Measurements from ENCODE around the gene KPNA3.
"Not testable (repeated sequence)": the region's sequence is repeated elsewhere in the genome, so short reads cannot be mapped to it uniquely, and the experiment has no call there.

KPNA3 gene

GRCh38 chr13:49740870-49741269, 51.6 kb downstream of the KPNA3 start:
- peak; percentile 10 to 19 for DNase-seq

DNA sequence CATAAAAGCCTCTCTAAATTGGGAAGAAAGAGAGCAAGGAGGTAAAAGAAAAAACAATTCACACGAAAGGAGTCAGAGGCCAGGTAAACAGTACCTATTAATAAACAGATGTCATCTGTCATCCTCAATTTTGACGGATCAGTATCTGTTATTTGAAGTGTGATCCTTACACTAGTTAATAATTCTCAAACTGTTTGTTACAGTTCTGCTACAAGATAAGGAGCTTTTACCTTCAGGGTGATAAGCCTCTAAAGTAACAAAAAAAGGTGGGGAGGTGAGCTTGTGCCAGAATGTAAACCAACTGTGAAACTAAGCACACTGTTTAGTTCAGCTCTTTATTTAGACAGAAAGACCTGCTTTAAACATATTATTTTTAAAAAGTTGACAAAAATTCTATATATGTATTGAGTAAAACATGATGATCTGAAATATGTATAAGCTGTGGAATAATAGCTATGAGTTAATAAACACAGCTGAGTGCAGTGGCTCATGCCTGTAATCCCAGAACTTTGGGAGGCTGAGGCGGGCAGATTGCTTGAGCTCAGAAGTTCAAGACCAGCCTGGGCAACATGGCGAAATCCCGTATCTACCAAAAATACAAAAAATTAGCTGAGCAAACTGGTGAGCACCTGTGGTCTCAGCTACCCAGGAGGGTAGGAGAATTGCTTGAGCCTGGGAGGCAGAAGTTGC, 52.8 kb downstream of the KPNA3 start:
- no peak for DNase-seq

GRCh38 chr13:49733181-49733951, 59.1 kb downstream of the KPNA3 start:
- no peak for DNase-seq

DNA sequence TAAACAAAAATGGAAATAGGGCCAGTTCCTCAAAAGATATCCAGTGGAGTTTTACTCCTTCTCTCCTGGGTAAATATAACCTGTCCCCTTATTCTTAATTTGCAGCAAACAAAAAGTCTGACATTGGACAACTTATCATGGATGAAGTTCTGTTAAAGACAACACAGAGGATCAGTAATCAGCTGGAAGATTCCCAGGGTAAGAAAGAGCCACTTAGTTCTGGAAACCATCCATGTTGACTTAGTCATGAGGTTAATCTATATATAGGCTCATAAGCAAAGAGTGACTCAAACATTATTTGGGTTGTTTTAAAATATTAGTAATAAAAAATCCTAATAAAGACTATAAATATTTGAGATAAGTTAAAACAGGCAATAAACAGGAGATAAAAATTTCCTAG, 60.7 kb downstream of the KPNA3 start:
- no peak for DNase-seq

GRCh38 chr13:49716615-49717014, 75.9 kb downstream of the KPNA3 start:
- no peak for DNase-seq

DNA sequence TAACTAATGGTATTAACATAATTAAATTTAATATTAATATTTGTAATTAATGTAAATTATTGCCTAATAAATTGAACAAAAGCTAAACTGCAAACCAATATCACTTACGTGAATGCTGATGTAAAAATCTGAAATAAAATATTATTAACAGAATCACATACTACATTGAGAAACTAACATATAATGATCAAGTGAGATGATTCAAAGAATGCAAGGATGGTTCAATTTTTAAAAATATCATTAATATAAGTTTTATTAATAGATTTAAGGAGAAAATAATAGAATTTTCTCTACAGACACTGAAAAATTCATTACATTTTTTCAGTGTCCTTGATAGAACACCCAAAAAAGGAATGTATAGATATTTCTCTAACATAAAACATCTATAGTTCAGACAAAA, 77.7 kb downstream of the KPNA3 start:
- no peak for DNase-seq

GRCh38 chr13:49711218-49711863, 81.1 kb downstream of the KPNA3 start:
- no peak for DNase-seq

DNA sequence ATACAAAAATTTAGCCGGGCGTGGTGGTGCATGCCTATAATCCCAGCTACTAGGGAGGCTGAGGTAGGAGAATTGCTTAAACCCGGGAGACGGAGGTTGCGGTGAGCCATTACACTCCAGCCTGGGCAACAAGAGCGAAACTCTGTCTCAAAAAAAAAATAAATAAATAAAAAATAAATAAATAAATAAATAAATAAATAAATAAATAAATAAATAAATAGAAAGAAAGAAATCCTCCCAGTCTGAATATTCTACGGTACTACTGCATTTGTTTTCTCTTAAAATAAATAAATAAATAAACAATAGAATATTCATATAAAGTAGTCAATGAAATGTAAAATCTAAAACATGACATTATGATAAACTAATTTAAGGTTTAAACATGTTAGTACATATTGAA, 88.2 kb downstream of the KPNA3 start:
- not testable (repeated sequence) for DNase-seq

DNA sequence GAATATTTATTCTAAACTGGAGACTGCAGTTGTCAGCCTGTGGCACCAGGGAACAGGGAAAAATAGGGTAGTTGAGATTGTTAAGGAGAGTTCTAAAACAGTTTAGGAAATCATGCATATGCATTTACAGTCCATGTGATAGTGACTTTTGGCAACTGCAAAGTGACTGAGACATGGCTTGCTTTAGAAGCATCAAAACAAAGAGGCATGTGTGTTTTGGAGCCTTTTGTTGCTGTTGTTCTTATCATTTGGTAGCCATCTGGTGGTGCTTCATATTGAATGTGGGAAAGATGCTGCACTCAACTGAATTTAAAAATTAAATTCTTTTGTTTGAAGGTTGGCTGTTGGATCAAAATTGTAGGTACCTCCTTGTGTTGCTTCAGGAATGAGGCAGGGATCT, 91.0 kb downstream of the KPNA3 start:
- no peak for DNase-seq

DNA sequence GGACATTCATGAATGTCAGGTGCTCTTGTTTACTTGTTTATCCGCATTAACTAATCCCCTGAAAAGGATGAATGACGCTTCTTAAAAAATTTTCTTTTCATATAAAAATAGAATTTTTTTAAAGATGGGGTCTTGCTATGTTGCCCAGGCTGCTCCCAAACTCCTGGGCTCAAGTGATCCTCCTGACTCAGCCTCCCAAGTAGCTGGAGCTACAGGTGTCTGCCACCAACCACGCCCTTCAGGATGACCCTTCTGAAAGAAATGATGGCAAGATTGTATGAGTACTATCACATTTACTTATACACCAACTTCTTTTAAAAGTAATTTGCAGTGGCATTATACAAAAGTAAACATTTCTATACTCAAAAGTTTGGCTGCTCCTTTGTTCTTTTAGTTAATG, 95.0 kb downstream of the KPNA3 start:
- DNase-seq = no peak

DNA sequence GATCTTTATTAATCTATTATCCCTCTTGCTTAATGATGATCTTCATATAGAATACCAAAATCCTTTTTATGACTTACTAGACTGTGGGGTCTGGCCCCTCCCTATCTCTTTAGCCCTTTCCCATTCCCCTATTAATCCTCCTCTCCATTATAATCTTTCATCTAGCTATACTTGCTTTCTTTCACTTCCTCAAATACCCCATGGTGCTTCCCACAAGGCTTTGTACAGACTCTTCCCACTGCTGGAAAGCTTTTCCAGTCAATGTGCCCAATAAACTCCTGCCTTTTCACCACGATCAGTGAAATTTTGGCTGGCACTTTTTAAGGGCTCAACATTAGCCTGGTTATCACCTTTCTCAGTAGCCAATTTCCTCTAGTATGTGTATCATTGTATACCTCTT, 98.0 kb downstream of the KPNA3 start:
- peak in 1 of 2 experiments; percentile 11 for DNase-seq

DNA sequence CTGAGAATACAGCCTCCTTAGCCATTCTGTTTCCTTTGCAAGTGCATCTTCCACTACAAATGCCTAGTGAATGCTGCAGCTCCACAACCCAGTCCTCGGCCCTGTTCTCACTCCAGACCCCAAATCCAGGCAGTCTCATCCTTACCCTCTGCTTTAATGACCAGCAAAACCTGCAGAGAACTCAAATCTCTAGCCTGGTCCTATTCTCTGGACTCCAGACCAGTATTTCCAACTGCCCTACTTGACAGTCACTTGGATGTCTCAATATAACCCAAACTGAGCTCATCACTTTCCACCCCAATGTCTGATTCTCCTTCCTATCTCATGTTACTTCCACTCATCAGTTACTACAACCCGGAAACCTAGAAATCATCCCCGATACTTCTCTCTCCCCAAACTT, 98.6 kb downstream of the KPNA3 start:
- DNase-seq = no peak

DNA sequence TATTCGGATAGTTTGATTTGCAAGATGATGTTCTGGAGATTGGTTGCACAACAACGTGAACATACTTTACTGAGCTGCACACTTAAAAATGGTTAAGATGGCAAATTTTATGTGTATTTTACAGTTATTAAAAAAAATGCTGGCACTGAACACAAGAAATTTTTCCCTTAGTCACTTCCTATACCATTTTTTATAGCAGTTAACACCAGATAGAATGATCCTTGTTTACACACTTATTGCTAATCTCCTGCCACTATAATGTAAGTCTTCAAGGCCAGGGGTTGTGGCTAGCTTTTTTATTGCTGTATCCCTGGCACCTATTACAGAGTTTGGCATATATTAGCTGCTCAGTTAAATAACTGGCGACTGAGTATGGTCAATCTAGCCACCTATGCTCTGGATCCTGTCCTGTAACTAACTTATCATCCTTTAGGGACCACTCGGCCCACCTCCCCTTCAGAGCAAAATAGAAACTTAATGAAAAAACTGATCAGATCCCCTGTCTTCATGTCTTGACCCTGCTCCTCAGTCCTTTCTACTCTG, 99.2 kb downstream of the KPNA3 start:
- DNase-seq = no peak

- DNase-seq = peak; percentile 87 to 88
Measured at GRCh38 chr13:49690995-49691784, 101.3 kb downstream of the KPNA3 start, which contains the start of gene EBPL. EBPL (minus strand) TSS chr13:49691486; CDS start chr13:49691424, 62 bp downstream.

- DNase-seq = peak; percentile 36 to 56
Measured at GRCh38 chr13:49690133-49690994, 102.1 kb downstream of the KPNA3 start.

DNA sequence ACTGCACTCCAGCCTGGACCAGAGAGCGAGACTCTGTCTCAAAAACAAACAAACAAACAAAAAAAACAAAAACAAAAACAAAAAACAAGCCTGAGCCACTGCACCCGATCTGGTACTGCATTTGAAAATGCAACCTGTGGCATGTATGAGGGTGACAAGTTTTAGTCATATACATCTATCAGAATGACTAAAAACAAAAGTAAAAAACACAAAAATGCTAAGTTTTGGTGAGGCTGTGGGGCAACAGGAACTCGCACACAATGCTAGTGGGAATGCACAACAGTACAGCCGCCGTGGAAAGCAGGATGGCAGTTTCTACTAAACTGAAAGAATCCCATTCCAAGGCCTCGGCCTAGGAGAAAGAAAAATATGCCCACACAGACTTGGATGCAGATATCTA, 109.0 kb downstream of the KPNA3 start:
- no peak for DNase-seq

DNA sequence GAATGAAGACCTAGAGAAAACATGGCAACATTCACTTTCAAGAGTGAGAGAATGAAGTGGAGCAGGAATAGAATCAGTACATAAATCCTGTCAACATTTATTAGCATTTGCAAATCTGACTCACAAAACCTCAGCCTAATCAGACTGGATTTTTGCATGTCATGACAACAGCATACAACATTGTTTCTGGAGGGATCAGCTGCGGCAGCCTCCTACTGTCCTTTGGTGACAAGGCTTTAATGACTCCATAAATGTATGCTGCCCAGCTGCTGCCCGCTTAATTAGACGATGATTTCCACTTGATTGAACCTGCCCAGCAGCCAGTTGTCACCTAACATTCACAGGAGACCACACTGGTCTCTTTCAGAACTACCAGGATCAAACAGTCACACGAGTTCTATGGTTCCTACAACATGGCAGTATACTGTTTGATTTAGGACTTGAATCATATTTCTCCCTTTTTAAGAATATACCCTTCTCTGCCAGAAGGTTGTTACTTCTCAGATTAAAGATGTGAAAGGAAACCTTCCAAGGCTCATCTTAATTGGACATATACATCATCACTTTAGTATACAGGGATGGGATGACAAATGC, 110.5 kb downstream of the KPNA3 start:
- no peak for DNase-seq

DNA sequence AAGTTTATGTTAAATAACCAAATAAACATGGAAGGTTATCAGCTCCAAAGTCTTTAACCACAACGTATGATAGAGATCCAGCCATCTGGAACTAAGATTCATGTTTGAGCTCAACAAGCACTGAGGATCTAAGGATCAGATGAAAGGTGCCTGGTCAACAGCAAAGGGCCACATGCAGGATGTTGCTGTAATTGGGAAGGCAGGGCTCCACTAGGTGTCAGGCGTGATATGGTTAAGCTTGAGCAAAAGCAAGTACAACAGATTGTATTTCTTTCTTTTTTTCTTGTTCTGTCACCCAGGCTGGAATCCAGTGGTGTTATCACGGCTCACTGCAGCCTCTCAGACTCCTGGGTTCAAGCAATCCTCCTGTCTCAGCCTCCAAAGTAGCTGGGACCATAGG, 113.2 kb downstream of the KPNA3 start:
- DNase-seq = peak; percentile 15 to 27

DNA sequence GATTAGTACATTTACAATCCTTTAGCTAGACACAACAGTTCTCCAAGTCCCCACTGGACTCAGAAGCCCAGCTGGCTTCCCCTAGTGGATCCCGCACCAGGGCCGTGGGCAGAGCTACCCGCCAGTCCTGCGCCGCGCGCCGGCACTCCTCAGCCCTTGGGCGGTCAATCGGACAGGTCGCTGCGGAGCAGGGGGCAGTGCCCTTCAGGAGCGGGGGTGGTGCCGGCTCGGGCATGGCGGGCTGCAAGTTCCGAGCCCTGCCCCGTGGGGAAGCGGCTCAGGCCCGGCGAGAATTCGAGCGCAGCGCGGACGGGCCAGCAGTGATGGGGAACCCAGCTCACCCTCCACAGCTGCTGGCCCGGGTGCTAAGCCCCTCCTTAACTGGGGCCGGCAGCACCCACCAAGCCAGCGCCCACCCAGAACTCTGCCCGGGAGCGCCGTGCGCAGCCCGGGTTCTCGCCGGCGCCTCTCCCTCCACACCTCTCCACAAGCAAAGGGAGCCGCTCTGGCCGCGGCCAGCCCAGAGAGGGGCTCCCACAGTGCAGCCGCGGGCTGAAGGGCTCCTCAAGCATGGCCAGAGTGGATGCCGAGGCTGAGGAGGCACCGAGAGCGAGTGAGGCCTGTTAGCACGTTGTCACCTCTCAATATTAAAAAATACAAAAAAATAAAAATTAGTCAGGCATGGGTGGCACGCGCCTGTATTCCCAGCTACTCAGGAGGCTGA, 114.1 kb downstream of the KPNA3 start:
- DNase-seq = no peak

- no peak for DNase-seq
Measured at GRCh38 chr13:49676581-49677298, 115.7 kb downstream of the KPNA3 start.
